SH-SY5Y (cell line): ENCODE measurements around the gene KCNJ15.

Experiments
- GATA2 ChIP-seq: IDR thresholded peaks from 2 replicates; pipeline ENCODE4 v1.6.1; 2011; ENCODE audit warnings: mild to moderate bottlenecking, low read depth, low read length
- GATA3 ChIP-seq: IDR thresholded peaks from 2 replicates; pipeline ENCODE4 v1.6.1; 2011; ENCODE audit warnings: low read depth, mild to moderate bottlenecking, low read length, moderate library complexity

- TF ChIP-seq GATA3 (no peak), GATA2 (no peak)
These were observed 12.2 kb downstream of the KCNJ15 start for GRCh38 chr21:38268864-38269575.
